Stimulated activated CD8-positive, alpha-beta memory T cell treated with anti-CD3 and anti-CD28 coated beads, Interleukin-7, amount 100 ng/mL, for 48 hours (primary cell): ENCODE results near the gene ADAMTSL5.
"Not testable (repeated sequence)": the region's sequence is repeated elsewhere in the genome, so short reads cannot be mapped to it uniquely, and the experiment has no call there.

Experiments
- DNase-seq, 2 donors: peaks; one replicate each; pipeline ENCODE4 v3.0.0-alpha.2; 2020; ENCODE audit warnings: low read depth in 1 of 2; ENCODE audit errors: extremely low read depth in 1 of 2

Gene ADAMTSL5

DNA sequence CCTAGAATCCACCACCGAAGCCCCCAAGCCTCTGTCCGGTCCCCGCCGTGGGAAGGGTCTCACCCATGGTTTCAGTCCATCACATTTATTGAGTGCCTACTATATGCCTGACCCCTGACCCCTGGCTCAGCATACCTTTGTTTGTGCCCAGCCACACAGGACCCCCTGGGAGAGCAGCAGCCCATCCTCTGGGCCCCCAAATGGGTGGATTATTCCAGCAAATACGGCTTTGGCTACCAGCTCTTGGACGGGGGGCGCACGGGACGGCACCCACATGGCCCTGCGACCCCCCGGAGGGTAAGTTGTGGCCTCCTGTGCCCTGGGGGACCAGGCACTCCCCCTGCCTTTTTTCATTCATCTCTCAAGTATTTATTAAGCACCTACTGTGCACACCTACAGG lies 18.8 kb upstream of the ADAMTSL5 start:
- no peak for DNase-seq

DNA sequence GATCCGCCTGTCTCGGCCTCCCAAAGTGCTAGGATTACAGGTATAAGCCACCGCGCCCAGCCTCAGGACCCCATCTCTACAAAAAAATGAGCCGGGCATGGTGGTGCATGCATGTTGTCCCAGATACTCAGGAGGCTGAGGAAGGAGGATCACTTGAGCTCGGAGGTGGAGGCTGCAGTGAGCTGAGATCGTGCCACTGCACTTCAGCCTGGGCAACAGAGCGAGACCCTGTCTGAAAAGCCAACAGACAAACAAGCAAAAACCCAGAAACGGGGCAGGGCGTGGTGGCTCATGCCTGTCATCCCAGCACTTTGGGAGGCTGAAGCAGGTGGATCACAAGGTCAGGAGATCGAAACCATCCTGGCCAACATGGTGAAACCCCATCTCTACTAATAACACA lies 18.0 kb upstream of the ADAMTSL5 start:
- not testable (repeated sequence) for DNase-seq

DNA sequence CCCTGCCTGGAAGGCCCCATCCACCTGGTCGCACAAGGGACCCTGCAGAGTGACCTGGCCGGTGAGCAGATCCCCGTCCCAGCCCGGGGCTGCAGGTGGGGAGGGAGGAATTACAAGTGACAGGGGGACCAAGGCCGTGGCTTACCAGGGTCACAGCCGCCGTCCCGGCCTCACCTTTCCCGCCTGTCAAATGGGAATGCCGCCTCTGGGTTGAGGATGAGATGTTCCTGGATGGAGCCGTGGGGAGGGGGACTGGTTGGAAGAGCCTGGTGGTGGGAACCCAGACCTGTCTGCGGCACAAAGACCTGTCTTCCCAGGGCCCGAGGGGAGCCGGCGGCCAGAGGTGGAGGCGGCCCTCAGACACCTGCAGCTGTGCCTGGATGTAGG lies 16.6 kb upstream of the ADAMTSL5 start:
- DNase-seq, result no peak

DNA sequence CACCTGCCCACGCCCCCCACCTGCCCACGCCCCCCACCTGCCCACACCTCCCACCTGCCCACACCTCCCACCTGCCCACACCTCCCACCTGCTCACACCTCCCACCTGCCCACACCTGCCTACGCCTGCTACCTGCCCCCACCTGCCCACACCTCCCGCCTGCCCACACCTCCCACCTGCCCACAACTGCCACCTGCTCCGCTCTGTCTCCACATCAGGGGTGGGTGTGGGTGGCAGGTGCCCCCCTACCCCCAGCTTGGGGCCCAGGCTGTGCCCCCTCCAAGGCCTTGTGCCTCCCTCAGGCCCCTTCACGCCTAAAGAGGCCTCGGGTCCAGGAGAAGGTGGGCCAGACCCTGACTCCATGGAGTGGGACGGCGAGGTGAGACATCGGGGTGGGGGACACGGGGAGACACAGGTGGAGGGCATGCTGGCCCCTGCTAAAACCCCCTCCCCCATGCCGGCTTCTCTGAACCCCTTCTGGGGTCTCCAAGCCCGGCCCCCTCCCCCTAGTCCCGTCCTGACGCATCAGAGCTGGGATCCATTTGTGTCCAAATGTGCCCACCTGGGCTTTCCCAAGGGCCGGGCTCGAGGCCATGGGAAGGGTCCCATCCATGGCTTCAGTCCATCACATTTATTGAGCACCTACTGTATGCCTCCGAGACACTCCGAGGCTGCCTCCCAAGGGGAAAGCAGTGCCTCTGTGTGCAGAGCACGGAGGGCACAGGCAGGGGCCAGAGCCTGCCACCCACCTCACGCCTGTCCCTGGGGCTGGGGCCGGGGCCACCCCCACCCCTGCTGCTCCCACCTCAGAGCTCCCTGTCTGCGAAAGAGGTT lies 16.0 kb upstream of the ADAMTSL5 start:
- DNase-seq, result no peak

DNA sequence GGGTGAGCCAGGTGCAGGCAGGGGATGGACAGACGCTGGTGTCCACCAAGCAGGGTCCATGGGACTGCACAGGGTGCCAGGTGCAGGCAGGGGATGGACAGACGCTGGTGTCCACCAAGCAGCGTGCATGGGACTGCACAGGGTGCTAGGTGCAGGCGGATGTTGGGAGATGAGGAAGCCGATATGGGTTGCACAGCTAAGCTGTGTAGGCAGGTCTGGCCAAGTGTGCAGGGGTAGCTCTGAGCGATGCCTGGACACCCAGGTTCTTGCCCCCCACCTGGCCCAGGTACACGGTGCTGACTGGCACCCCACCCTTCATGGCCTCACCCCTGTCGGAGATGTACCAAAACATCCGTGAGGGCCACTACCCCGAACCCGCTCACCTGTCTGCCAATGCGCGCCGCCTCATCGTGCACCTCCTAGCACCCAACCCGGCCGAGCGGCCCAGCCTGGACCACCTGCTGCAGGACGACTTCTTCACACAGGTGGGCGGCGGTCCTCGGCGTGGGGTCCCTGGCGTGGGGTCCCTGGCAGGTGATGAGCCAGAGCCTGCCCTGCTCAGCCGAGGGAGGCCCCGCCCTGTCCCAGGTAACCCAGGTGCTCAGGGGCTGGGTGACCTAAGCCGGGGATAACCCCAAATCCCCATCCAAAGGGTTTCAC lies 15.0 kb upstream of the ADAMTSL5 start:
- DNase-seq, result no peak

DNA sequence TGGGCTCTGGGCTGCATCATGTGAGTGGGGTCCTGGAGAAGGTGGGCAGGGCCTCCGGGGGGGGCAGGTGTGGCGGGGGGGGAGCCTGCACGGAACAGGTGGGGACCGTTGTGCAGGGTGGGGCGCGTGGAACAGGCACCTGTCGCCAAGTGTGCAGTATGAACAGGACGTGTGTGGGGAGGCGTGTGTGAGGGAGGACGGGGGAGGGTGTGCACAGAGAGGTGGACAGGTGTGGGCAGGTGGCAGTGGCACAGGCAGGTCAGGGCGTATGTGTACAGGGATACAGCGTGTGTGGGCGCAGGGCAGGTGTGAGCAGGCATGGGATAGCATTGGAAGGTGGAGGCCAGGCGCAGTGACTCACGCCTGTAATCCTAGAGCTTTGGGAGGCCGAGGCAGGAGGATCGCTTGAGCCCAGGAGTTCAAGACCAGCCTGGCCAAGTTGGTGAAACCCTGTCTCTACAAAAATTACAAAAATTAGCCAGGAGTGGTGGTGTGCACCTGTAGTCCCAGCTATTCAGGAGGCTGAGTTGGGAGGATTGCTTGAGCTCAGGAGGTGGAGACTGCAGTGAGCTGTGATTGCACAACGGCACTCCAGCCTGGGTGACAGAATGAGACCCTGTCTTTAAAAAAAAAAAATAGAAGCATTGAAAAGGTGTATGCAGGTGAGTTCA lies 14.3 kb upstream of the ADAMTSL5 start:
- DNase-seq, result no peak

DNA sequence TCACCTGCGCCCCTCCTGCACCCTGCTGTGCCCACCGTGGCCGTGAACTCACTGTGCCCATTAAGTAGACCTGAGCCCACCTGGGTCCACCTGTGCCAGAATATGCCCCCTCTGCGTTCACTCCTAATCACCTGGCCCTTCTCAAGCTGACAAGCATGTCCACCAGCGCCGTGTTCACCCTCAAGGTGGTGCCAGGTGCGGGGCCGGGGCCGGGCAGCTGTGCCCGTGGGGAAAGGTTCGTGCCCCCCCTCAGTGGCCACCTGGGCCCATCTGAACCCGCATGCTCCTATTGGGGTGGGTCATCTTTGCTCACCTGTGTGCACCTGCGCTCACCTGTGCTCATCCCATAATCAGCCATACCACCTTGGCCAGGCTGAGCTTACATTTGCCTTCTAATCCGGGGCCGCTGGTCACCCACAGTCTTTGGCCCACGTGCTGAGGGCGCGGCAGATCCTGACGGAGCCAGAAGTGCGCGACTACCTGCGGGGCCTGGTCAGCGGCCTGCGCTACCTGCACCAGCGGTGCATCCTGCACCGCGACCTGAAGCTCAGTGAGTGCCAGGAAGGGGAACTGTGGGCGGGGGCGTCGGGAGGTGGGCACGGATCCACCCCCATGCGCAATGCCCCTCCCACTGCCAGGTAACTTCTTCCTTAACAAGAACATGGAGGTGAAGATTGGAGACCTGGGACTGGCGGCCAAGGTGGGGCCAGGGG lies 13.4 kb upstream of the ADAMTSL5 start:
- DNase-seq, result no peak

DNA sequence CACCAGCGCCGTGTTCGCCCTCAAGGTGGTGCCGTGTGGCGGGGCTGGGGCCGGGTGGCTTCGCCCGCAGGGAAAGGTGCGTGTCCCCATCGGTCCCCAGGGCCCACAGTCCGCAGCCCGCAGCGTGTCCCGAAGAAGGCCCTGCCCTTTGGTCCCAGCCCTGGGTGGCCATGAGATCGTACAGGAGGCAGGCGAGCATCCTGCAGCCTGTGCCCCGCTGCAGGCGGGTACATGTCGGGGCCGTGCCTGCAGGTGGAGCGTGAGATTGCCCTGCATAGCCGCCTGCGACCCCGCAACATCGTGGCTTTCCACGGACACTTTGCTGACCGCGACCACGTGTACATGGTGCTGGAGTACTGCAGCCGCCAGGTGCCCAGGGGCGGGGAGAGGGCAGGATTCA lies 12.5 kb upstream of the ADAMTSL5 start:
- no peak for DNase-seq

DNA sequence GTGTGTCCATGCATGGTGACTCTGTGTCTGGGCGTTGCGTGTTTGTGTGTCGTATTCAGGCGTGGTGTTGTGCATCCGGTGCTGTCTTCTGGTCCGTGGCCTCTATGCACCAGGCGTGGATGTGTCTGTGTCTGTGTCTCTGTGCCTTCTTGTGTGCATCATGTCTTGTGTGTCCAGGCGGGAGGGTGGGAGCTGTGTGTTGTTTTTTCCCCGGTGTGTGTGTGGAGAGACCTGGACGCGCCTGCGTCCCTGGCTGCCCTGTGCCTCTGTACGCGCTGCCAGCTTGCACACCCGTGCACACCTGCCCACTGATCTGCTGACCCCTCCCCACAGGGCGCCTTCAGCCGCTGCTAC lies 12.1 kb upstream of the ADAMTSL5 start:
- DNase-seq, result no peak

DNA sequence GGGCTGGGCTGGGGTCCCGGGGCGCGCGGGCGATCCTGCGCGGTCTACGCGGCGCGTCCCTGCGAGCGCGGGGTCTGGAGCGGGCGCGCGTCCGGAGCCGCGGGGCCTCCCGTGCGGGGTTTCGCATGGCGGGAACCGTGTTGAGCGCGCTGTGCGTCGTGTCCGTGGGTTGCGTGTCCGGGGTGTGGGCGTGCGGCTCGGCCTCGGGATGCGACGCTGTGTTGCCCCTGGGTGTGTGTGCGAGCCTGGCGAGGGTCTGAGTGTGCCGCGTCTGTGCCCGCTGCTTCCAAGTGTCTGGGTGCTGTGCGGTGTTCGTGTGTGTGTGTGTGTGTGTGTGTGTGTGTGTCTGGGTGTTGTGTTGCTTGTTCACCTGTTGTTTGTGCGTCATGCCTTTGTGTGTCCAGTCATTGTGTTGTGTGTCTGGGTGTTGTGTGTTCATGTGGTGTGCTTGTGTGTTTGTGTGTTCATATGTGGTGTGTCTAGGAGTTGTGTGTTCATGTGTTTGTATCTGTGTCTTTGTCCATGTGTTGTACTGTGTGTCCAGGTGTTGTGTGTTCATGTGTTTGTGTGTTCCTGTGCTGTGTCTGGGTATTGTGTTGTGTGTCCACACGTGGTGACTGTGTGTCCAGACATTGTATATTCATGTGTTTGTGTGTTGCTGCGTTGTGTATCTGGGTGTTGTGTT lies 11.6 kb upstream of the ADAMTSL5 start:
- DNase-seq, result no peak

DNA sequence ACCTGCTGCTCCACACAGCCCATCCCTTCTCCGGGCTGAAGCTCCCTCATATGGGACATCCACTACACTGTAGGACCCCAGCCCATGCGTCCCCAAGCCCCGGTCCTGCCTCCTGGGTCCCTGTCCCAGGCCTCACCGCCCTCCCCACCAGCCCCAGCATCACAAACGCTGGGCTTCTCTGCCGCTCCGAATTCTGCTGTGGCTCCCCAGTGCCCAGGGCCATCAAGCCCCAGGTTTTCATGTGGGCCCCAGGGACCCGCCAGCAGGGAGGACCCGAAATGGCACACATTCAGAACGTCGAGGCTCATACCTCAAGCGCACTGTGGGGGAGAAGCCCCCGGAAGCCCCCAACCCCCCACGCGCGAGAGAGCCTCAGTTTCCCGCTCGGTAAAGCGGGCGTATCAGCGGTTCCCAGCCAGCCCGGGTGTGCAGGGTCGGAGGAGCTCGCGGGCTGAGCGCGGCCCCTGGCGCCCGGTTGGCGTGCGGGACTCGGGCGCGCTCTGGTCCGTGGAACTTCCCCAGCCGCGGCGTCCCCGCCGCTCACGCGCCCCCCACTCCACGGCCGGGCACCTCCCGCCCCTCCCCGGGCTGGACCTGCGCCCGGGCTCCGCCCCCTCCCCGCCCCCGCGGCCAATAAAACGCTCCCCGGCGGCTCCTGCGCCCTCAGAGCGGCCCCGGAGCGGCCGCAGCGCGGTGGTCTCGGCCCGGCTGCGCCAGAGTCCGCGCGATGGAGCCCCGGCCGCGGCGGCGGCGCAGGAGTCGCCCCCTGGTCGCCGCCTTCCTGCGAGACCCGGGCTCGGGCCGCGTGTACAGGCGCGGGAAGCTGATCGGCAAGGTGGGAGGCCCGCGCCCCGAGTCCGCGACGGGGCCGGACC lies 10.8 kb upstream of the ADAMTSL5 start, which contains the start of gene PLK5:
PLK5 (plus strand) TSS at position 666 of the 875 bp plus-strand sequence. CDS start 2,920 bp downstream, outside the sequence.
- no peak for DNase-seq

DNA sequence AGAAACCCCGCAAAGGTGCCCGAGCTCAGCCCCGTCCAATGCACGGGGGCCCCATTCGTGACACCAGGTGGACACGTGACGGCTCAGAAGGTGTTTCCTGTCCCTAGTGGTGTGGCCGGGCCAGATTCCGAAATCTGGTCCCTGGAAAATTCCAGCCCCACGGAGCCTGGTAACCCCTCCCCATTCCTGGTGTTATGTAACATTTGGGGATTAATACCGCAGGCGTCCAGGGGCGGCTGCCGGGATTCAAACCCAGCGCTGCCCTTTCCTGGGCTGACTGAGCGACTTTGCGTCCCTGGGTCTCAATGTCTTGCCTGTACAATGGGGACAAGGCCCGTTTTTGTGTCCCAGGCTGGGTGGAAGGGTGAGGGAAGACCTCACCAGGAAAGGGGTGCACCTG lies 10.0 kb upstream of the ADAMTSL5 start:
- DNase-seq, result no peak

DNA sequence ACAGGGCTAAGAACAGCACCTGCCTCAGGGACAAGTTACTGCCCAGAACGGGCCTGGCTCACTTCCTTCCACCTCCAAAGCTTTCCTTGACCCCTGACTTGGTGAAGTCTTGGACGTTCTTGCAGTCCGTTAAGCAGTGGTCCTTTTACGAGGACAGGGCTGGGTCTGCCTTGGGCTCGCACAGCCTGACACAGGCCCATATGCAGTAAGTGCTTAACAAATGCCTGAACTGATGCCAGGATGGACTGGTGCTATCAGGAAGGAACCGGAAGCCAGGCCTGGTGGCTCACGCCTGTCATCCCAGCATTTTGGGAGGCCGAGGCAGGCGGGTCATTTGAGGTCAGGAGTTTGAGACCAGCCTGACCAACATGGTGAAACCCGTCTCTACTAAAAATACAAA lies 9.2 kb upstream of the ADAMTSL5 start:
- no peak for DNase-seq

DNA sequence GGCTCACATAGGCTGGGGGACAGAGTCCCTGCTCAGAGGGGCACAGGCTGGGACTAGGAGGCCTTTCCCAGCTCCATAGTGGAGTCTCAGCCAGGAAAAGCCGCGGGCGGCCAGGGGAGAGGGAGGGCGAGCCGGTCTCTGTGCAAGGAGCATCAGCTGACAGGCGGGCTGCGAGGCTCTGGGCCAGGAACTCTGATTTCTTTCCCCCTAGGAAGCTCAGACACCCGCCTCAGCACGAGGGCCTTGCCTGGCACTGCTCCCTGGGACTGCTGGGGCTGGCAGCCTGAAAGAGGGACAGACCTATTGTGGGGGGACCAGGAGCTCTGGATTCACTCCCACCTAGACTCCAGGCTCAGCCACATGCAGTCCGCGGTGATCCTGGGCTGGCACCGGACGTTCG lies 8.8 kb upstream of the ADAMTSL5 start:
- DNase-seq, result no peak

DNA sequence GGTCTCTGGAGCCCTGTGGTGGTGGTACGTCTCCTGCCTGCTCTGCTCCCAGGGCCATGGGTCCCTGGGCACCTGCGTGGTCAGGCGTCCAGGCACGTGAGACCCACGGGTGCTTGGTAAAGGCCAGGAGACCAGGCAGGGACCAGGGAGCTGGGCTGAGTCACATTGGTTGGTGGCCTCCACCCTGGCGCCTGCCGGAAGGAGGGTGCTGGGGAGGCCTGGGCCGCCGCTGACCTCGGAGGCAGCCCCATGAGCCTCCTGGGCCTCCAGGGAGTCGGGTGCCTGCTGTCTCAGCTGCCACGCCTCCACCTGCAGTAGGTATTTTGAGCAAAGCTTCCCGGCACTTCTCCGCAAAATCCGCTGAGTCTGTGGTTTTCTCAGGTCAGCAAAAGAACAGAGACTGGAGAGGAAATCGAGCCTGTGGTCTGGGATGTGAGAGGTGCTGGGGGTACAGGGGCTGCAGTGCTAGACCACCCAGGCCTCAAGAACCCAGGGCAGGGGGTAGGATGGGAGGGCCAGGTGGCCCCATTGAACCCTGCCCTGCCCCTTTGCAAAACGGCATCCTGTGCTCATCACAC lies 7.5 kb upstream of the ADAMTSL5 start:
- no peak for DNase-seq

DNA sequence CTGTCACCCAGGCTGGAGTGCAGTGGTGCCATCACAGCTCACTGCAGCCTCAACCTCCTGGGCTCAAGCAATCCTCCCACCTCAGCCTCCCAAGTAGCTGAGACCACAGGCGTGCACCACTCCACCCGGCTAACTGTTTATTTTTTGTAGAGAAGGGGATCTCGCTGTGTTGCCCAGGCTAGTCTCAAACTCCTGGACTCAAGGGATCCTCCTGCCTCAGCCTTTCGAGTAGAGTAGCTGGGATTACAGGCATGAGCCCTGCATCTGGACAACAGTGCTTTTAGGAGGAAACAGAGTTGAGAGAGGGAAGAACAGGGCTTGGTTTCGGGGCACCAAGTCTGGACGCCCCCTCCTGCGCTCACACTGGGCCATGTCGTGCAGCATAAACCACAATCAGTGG lies 7.0 kb upstream of the ADAMTSL5 start:
- not testable (repeated sequence) for DNase-seq

DNA sequence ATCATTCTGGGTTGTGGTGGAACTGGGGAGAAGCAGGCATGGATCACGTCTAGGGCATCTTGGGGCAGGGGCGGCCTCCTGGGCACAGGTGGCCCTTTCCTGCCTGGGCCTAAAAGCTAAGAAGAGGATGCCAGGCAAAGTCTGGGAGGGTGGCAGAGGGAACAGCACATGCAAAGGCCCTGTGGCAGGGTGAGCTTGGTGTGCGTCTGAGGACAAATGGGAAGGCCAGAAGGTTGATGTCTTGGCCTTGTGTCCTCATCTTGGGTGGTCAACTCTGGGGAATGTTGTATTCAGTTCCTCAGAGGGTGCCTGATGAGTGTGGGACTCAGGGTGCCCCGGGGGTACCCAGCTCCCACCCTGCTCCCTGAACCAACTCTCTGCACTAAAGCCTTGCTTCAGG lies 5.7 kb upstream of the ADAMTSL5 start:
- no peak for DNase-seq

DNA sequence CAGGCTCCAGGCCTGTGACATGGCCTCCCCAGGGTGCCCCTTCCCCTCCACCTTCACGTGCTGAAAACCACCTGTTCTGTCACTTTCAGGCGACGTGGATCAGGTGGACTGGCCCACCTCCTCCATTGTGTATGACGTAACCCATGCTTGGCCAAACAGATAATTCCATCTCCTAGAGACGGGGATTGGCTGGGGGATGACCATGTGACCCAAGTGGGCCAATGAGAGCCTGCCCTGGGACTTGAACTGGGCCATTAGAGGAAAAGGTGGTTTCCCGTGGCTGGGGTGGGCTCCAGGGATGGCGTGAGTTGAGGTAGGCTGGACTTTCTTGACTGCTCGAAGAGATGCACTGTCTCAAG lies 3.6 kb upstream of the ADAMTSL5 start:
- no peak for DNase-seq

DNA sequence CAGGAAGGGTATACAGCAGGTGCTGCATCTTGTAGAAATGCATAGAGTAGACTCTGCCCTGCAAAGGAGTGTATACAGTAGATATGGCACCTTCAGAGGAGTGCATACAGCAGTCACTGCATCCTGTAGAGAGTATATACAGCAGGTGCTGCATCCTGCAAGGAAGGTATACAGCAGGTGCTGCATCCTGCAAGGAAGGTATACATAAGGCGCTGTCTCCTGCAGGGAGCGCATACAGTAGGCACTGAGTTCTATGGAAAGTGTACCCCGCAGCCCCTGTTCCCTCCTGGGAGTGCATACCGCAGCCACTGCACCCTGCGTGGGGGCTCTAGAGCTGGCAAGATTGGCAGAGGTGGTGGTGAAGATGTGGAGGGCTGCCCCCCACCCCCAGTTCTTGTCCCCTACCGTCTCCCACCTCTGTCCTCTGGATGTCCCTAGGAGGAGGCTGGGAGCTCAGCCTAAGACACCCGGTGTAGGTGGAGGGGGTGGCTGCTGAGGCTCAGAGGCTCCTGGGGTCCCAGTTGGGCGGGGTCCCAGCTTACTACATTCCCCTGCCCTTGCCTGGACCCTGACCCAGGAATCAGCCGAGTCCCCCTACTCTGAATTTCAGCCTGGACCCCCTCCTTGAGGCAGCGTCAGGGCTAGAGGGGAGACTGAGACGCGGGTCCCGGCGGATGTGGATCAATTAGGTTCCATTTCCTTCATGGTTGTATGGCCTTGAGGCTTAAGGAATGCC lies 2.3 kb upstream of the ADAMTSL5 start:
- no peak for DNase-seq
